GM21723 (cell line): Measurements from ENCODE around the gene SNAPC1.

Experiments used
- ATAC-seq: cut with Tn5 transposase; IDR thresholded peaks from one replicate; pipeline ENCODE4 v1.9.1; 2021; ENCODE audit warnings: mild to moderate bottlenecking, moderate library complexity; ENCODE audit not compliant: unreplicated experiment

SNAPC1 gene

GRCh38 chr14:61805451-61805850 is 43.2 kb downstream of the SNAPC1 start:
- no peak for ATAC-seq

DNA sequence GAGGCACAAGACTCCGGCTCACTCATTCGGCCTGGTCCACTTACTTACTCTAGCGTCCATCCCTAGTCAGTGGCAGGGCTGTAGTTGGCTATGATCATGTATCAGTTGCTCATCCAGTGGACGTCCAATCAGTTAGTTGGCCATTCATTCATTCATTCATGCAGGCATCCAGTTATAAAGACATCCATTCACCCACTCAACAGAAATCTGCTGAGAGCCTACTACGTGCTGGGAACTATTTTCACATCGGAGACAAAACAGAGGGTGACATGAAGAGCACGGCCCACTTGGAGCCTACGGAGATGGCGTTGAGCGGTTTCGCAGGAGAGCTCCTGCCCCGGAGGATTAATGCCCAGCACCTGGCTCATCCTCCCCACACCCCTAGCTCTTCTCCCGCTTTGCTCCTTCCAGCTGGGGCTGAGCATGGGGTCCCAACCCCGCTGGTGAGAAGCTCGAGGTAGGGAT is 49.7 kb downstream of the SNAPC1 start:
- no peak for ATAC-seq

GRCh38 chr14:61812347-61813095 is 50.3 kb downstream of the SNAPC1 start, which contains the start of gene SYT16:
TSS of gene SYT16 (plus strand) at chr14:61812703.
- no peak for ATAC-seq

DNA sequence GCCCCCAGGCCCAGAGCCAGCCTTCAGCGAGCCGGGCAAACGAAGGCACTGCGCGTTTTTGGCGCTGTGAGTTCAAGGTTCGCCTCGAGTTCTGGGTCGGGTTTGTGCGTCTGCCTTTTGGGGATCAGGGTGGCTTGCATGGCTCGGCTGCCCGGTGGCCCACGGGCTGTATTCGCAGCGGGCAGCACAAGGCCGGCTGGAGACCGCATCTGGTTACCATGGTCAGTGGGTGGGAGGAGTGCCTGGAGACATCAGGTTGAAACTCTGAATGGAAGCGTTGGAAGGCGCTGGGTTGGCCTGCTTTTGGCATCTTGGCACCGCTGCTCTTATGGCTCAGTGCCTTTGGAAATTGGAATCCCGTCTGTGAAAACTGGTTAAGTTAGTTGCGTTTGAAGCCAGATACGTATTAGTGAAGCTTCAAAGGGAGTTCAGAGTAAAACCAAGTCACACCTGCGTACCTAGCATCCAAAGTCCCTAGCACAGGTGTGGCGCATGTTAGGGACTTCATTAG is 50.9 kb downstream of the SNAPC1 start:
- no peak for ATAC-seq

DNA sequence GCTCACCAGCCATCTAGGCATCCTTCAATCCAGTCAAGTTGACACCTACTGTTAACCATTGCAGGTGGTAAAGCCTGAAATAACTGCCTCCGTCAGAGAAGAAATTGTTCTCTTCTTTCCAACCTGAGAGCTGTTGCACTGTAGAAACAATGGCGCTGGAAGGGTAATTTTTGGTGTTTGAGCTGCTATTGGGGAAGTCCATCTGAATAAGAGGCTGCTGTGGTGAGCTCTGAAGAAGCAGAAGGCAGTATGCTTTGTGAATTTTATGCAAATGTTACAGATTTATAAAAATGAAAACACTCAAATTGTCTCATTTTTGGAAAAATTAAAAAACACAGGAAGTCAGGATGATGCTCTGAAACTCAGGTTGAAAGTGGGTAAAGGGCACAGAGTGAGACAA is 60.2 kb downstream of the SNAPC1 start:
- no peak for ATAC-seq

GRCh38 chr14:61832783-61833182 is 70.6 kb downstream of the SNAPC1 start:
- no peak for ATAC-seq

GRCh38 chr14:61836184-61836583 is 74.0 kb downstream of the SNAPC1 start:
- ATAC-seq: no peak

DNA sequence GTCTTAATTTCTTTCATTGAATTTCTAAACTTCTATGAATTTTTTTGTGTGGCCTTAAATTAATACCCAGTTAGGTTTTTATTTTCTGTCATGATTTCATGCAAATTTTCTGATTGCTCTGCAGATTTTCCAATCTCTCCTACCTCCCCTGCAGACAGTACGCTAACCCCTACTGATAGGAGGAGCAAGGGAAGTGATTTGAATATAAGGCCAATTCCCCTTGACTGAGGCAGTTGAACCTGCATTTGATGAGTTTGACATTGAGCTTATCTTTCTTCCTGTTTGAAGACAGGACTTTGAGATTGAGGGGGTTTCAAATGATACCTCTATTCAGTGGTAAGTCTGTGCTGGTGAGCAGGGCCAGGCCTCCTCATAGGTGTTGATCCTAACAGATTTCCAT is 74.6 kb downstream of the SNAPC1 start:
- no peak for ATAC-seq

GRCh38 chr14:61837336-61838229 is 75.4 kb downstream of the SNAPC1 start:
- peak; percentile 92 for ATAC-seq

DNA sequence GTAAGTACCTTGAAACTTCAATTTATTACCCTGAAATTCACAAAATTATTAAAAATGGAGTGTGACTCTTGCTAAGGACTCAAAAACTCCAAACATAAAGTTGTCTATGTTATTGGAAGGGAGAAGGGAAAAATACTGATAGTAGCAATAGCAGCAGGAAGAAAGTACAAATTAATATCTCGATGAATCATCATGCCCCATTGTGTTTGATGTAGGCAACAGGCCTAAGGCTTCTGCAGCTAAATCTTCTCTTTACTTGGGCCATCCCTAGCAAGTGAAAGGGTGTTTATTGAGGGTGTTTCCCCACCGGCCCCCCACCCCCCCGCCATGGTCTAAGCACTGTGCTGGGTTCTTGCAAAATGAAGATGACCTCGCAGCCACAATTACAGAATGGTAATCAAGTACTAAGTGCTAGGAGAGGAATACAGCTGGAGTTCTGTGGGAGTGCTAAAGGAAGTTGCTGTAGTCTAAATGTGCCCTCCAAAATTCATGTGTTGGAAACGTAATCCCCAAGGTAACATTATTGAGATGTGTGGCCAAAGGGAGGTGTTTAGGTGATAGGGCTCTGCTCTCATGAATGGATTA is 76.5 kb downstream of the SNAPC1 start:
- ATAC-seq: no peak

- ATAC-seq: no peak
Measured at GRCh38 chr14:61839507-61839906, 77.3 kb downstream of the SNAPC1 start.

DNA sequence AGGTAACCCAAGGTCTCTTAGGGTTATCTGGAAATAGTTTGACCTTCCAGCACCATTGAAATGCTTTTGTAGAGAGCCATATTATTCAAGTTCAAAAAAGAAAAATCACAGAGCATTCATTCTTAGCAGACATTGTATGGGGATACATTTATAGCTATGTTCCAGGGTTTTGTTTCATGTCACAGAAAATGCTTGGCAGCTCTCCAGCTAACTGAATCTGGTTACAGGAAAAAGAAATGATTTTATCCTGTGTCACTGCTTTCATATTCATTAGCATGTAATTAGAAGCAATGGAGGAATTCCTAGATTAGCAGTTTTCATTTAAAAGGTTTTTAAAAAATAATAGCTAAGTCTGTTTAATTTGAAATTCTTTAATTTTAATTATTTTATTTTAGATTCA is 78.9 kb downstream of the SNAPC1 start:
- no peak for ATAC-seq
